ENCODE data around the gene MARCHF9. TPM values are rescaled to one million over a fixed set of nuclear protein-coding genes. Genes with fewer than 3 reads are reported as not detected.

MARCHF9 gene
- polyA plus RNA-seq, 1 of the 3 experiments (the other 2 are of a cell fraction), result 24.2 TPM

GRCh38 chr12:57739914-57740538 lies 14.9 kb upstream of the MARCHF9 start:
- H3K27ac ChIP-seq (ENCODE audit: low read depth in 2 of 2, low read length in 1 of 2), result no peak overlapping the region
- H3K27me3 ChIP-seq (ENCODE audit: insufficient read depth), result no peaks in the 10 kb centered on the region
- WGBS (ENCODE audit: low lambda C conversion rate), result 76% methylated on average over 7 of the region's 10 CpGs
- peaks cover 0 to 35% of the 10 kb centered on the region in 2 experiments; a peak in 2 of 4 replicates for H3K4me1 ChIP-seq (ENCODE audit: control insufficient read depth in 1 of 2, insufficient read depth in 2 of 2, low read depth in 1 of 2, low read length in 1 of 2)
- no peak overlapping the region for H2AFZ ChIP-seq (ENCODE audit: low read depth)
- H4K20me1 ChIP-seq (ENCODE audit: insufficient read depth), result no peaks in the 10 kb centered on the region
- no peaks in the 10 kb centered on the region for H3K36me3 ChIP-seq (replicated peaks in 1 of 2; ENCODE audit: control insufficient read depth in 1 of 2, insufficient read depth in 2 of 2, low read length in 1 of 2)
- H3K79me2 ChIP-seq (ENCODE audit: insufficient read depth), result no peaks in the 10 kb centered on the region
- ChIA-PET POLR2A (no interaction called here), CTCF (interaction anchor here (0.7 to 7.1 kb wide), 6 partner anchors 8 to 157 kb away, joined by 3 to 133 read pairs (median 5); partner anchors contain the start of gene B4GALNT1)
- TF ChIP-seq SMC3 (IDR thresholded peaks at IDR 0.05; ENCODE audit: low read depth, low read length) (no peak), IRF3 (IDR thresholded peaks at IDR 0.05; ENCODE audit: low read depth, low read length) (no peak), ZBTB33 (IDR thresholded peaks at IDR 0.05; ENCODE audit: borderline replicate concordance, low read depth) (no peak), REST (IDR thresholded peaks at IDR 0.05; ENCODE audit: low read depth, low read length) (no peak), EP300 (IDR thresholded peaks at IDR 0.05; ENCODE audit: borderline replicate concordance in 1 of 2, low read depth in 1 of 2, low read length in 1 of 2) (no peak), RCOR1 (IDR thresholded peaks at IDR 0.05; ENCODE audit: low read length) (no peak), RFX5 (IDR thresholded peaks at IDR 0.05; ENCODE audit: low read length) (no peak), SIN3A (IDR thresholded peaks at IDR 0.05; ENCODE audit: borderline replicate concordance, low read depth, low read length) (no peak), USF1 (IDR thresholded peaks at IDR 0.05; ENCODE audit: borderline replicate concordance, low read depth) (no peak), NRF1 (IDR thresholded peaks at IDR 0.05; ENCODE audit: low read depth, low read length) (no peak), USF2 (IDR thresholded peaks at IDR 0.05; ENCODE audit: borderline replicate concordance, low read depth, low read length) (no peak), TCF12 (IDR thresholded peaks at IDR 0.05) (no peak), ELF1 (IDR thresholded peaks at IDR 0.05) (no peak), MXI1 (IDR thresholded peaks at IDR 0.05; ENCODE audit: low read depth, low read length) (no peak), MEF2A (IDR thresholded peaks at IDR 0.05; ENCODE audit: borderline replicate concordance, low read depth) (no peak), FOXM1 (IDR thresholded peaks at IDR 0.05; ENCODE audit: low read depth) (no peak), EZH2phosphoT487 (IDR thresholded peaks at IDR 0.05; ENCODE audit: borderline replicate concordance, low read depth) (no peak), RXRA (IDR thresholded peaks at IDR 0.05; ENCODE audit: borderline replicate concordance, low read depth) (no peak)
- H3K4me2 ChIP-seq, result no peak overlapping the region
- no peak for DNase-seq
- H3K9ac ChIP-seq, result no peak overlapping the region
- no peaks in the 10 kb centered on the region for H3K9me3 ChIP-seq
- peaks cover 17% of the 10 kb centered on the region for H3F3A ChIP-seq (replicated peaks; ENCODE audit: insufficient read depth)
- no peak overlapping the region for H3K4me3 ChIP-seq (ENCODE audit: low read depth in 2 of 2, low read length in 1 of 2)
- H3K9me2 ChIP-seq, result no peaks in the 10 kb centered on the region

All from SK-N-SH (cell line).